HG02610 (cell line): ENCODE data around the gene ALKBH5.

Experiments used
- ATAC-seq: cut with Tn5 transposase; IDR thresholded peaks from one replicate; pipeline ENCODE4 v1.9.1; 2021; ENCODE audit warnings: mild to moderate bottlenecking, moderate library complexity; ENCODE audit not compliant: unreplicated experiment

ALKBH5 gene

GRCh38 chr17:18183334-18184142 lies at the start of gene ALKBH5:
Gene ALKBH5 (plus strand): TSS chr17:18183828. CDS start chr17:18184244, 416 bp downstream.
- peak; percentile 68 for ATAC-seq

GRCh38 chr17:18136357-18136756 lies 47.3 kb upstream of the ALKBH5 start:
- no peak for ATAC-seq

GRCh38 chr17:18138065-18138749 lies 45.4 kb upstream of the ALKBH5 start:
- no peak for ATAC-seq

GRCh38 chr17:18139092-18139491 lies 44.5 kb upstream of the ALKBH5 start:
- ATAC-seq = no peak

GRCh38 chr17:18139498-18139897 lies 44.1 kb upstream of the ALKBH5 start:
- no peak for ATAC-seq

GRCh38 chr17:18139949-18140348 lies 43.7 kb upstream of the ALKBH5 start:
- no peak for ATAC-seq

GRCh38 chr17:18140648-18141047 lies 43.0 kb upstream of the ALKBH5 start:
- no peak for ATAC-seq

GRCh38 chr17:18141210-18141803 lies 42.3 kb upstream of the ALKBH5 start:
- no peak for ATAC-seq

GRCh38 chr17:18142417-18142816 lies 41.2 kb upstream of the ALKBH5 start:
- no peak for ATAC-seq

- ATAC-seq = no peak
Observed at GRCh38 chr17:18143044-18143936, 40.3 kb upstream of the ALKBH5 start.

- no peak for ATAC-seq
Observed at GRCh38 chr17:18144261-18144660, 39.4 kb upstream of the ALKBH5 start.

- no peak for ATAC-seq
Observed at GRCh38 chr17:18144855-18145254, 38.8 kb upstream of the ALKBH5 start.

GRCh38 chr17:18145811-18146210 lies 37.8 kb upstream of the ALKBH5 start:
- ATAC-seq = no peak

GRCh38 chr17:18146259-18146658 lies 37.4 kb upstream of the ALKBH5 start:
- no peak for ATAC-seq

GRCh38 chr17:18146980-18147379 lies 36.6 kb upstream of the ALKBH5 start:
- ATAC-seq = no peak

GRCh38 chr17:18148586-18148985 lies 35.0 kb upstream of the ALKBH5 start:
- ATAC-seq = no peak

GRCh38 chr17:18151290-18151689 lies 32.3 kb upstream of the ALKBH5 start:
- ATAC-seq = no peak

- ATAC-seq = no peak
Observed at GRCh38 chr17:18155179-18155578, 28.4 kb upstream of the ALKBH5 start.

GRCh38 chr17:18156171-18156975 lies 27.3 kb upstream of the ALKBH5 start:
- ATAC-seq = no peak

GRCh38 chr17:18156976-18157280 lies 26.7 kb upstream of the ALKBH5 start:
- no peak for ATAC-seq
